ENCODE data around the gene KIAA0930.
"Not testable (repeated sequence)": the region's sequence is repeated elsewhere in the genome, so short reads cannot be mapped to it uniquely, and the experiment has no call there.

KIAA0930 gene

GRCh38 chr22:45263463-45264269 lies 23.0 kb upstream of the KIAA0930 start:
- no peak for DNase-seq (ENCODE audit: low read depth in 2 of 2, low spot score in 1 of 2)

GRCh38 chr22:45262931-45263462 lies 22.3 kb upstream of the KIAA0930 start:
- no peak for DNase-seq (ENCODE audit: low read depth in 2 of 2, low spot score in 1 of 2)

GRCh38 chr22:45262195-45262930 lies 21.7 kb upstream of the KIAA0930 start:
- no peak for DNase-seq (ENCODE audit: low read depth in 2 of 2, low spot score in 1 of 2)

- no peak for DNase-seq (ENCODE audit: low read depth in 2 of 2, low spot score in 1 of 2)
Measured at GRCh38 chr22:45261407-45262088, 20.9 kb upstream of the KIAA0930 start.

- not testable (repeated sequence) for DNase-seq (ENCODE audit: low read depth in 2 of 2, low spot score in 1 of 2)
Measured at GRCh38 chr22:45260395-45260759, 19.7 kb upstream of the KIAA0930 start.

GRCh38 chr22:45259754-45260394 lies 19.2 kb upstream of the KIAA0930 start:
- no peak for DNase-seq (ENCODE audit: low read depth in 2 of 2, low spot score in 1 of 2)

DNA sequence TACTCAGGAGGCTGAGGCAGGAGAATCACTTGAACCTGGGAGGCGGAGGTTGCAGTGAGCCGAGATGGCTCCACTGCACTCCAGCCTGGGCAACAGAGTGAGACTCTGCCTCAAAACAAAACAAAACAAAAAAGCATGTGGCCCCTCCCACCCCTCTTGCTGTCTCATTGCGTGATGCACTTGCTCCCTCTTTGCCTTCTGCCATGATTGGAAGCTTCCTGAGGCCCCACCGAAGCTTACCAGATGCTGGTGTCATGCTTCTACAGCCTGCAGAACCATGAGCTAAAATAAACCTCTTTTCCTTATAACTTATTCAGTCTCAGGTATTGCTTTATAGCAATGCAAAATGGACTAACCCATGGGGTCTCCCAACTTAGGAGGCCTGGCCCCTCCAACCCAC lies 17.2 kb upstream of the KIAA0930 start:
- DNase-seq (ENCODE audit: low read depth in 2 of 2, low spot score in 1 of 2) = not testable (repeated sequence)

DNA sequence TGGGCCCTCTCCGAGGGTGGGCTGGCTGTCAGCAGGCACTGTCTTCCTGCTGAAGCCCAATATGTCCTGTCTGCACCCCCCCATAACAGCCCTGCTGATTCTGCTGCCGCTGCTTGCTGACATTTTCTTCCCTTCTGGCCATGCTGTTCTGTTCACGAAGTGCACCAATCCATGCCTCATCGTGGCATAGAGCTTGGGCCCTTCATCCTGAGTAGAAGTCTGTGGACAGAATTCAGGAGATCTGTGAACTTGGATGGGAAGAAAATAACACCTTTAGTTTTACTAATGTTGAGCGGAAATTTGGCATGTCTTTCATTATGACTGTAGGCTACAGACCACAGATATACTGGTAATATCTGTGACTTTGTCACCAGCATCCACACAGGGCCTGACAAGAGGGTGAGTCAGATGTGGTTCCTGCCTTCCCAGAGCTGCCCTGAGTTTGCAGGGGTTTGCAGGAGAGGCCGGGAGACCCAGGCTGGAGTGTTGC lies 14.1 kb upstream of the KIAA0930 start:
- DNase-seq (ENCODE audit: low read depth in 2 of 2, low spot score in 1 of 2) = no peak

DNA sequence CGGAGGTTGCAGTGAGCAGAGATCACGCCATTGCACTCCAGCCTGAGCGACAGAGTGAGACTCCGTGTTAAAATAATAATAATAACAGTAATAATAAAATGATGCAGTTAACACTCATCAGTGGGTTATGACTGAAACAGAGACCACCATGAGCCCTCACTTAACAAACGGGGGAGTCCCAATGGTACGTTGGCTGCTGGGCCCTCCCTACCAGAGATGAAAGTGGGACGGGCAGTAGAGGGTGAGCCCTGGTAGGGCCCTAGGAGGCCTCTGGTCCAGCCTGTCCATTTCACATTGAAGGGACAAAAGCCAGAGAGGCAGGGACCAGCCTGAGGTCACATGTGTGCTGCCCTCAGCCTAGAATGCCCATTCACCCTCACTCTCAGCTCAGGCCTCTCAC lies 13.7 kb upstream of the KIAA0930 start:
- DNase-seq (ENCODE audit: low read depth in 2 of 2, low spot score in 1 of 2) = no peak

- no peak for DNase-seq (ENCODE audit: low read depth in 2 of 2, low spot score in 1 of 2)
Measured at GRCh38 chr22:45253039-45253641, 12.4 kb upstream of the KIAA0930 start.

GRCh38 chr22:45251825-45252224 lies 11.1 kb upstream of the KIAA0930 start:
- DNase-seq (ENCODE audit: low read depth in 2 of 2, low spot score in 1 of 2) = no peak

GRCh38 chr22:45248832-45249561 lies 8.3 kb upstream of the KIAA0930 start:
- DNase-seq (ENCODE audit: low read depth in 2 of 2, low spot score in 1 of 2) = no peak

GRCh38 chr22:45246060-45246985 lies 5.6 kb upstream of the KIAA0930 start:
- no peak for DNase-seq (ENCODE audit: low read depth in 2 of 2, low spot score in 1 of 2)

- no peak for DNase-seq (ENCODE audit: low read depth in 2 of 2, low spot score in 1 of 2)
Measured at GRCh38 chr22:45244916-45245315, 4.2 kb upstream of the KIAA0930 start.

DNA sequence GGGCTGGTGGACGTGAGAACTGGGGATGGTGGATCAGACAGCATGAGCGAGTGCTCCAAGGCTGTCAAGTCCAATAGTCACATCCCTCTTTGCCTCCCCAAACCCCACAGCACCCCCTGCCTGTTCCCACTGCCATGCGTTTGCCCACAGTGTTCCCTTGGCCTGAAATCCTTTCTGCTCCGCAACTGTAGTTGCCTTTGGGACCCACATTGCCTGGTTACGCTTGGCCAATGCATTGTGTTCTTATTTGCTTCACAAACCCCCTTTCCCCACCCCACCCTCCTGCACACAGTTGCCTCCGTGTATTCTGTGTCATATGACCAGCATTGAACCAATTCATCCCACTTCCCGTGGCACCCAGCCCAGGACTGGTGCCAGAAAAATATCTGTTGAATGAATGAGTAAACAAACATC lies 2.1 kb upstream of the KIAA0930 start:
- no peak for DNase-seq (ENCODE audit: low read depth in 2 of 2, low spot score in 1 of 2)

GRCh38 chr22:45240104-45240809 lies 437 bp downstream of the KIAA0930 start:
- DNase-seq (ENCODE audit: low read depth in 2 of 2, low spot score in 1 of 2) = no peak

DNA sequence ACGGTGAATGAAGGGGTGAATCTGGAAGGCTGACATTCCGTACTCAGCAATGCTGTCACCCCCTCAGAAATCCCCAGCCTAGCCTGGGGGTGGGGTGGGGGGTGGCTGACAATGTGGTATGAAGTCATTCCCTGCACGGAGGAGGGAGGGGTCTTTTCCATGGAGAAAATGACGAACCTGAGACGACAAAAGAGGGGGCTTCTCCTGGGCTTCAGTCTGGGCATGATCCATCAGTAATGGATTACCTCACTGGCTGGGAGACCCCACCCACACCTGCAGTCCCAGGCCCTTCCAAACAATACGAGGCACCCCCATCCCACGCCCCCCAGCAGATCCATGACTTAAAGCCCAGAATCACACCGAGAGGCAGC lies 1.0 kb downstream of the KIAA0930 start:
- no peak for DNase-seq (ENCODE audit: low read depth in 2 of 2, low spot score in 1 of 2)

- DNase-seq (ENCODE audit: low read depth in 2 of 2, low spot score in 1 of 2) = no peak
Measured at GRCh38 chr22:45238957-45239680, 1.6 kb downstream of the KIAA0930 start.
